ENCODE results near the gene MACROD2. TPM values are rescaled to one million over a fixed set of nuclear protein-coding genes. Genes with fewer than 3 reads are reported as not detected.
"Not testable (repeated sequence)": the region's sequence is repeated elsewhere in the genome, so short reads cannot be mapped to it uniquely, and the experiment has no call there.

The MACROD2 gene
- total RNA-seq, 1 donor, result 1.3 TPM

DNA sequence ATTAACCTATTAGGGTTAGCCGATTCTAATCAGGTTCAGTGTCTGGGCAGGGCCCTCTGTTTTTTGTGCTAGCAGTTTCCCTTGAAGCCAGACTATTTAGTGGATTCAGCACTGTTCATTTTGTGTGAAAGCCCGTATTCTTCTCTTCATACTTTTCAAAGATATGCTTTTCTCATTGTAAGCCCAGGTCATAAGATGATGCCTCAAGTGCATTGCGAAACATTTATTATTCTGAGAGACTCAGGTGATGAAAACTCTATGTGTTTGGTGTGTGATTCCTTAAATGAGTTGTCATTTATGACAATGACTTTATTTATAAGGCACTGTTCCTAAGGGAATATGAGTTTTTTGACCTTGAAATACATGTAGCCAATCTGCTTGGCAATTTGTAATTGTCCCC is 1193.1 kb downstream of the MACROD2 start:
- no peak overlapping the region for H3K4me3 ChIP-seq (ENCODE audit: low read depth, low read length)
- DNase-seq (ENCODE audit: low read depth), result no peak
- TF ChIP-seq, protein P1, sequence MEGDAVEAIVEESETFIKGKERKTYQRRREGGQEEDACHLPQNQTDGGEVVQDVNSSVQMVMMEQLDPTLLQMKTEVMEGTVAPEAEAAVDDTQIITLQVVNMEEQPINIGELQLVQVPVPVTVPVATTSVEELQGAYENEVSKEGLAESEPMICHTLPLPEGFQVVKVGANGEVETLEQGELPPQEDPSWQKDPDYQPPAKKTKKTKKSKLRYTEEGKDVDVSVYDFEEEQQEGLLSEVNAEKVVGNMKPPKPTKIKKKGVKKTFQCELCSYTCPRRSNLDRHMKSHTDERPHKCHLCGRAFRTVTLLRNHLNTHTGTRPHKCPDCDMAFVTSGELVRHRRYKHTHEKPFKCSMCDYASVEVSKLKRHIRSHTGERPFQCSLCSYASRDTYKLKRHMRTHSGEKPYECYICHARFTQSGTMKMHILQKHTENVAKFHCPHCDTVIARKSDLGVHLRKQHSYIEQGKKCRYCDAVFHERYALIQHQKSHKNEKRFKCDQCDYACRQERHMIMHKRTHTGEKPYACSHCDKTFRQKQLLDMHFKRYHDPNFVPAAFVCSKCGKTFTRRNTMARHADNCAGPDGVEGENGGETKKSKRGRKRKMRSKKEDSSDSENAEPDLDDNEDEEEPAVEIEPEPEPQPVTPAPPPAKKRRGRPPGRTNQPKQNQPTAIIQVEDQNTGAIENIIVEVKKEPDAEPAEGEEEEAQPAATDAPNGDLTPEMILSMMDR (IDR thresholded peaks at IDR 0.05; ENCODE audit: insufficient read depth, low read length), result no peak

DNA sequence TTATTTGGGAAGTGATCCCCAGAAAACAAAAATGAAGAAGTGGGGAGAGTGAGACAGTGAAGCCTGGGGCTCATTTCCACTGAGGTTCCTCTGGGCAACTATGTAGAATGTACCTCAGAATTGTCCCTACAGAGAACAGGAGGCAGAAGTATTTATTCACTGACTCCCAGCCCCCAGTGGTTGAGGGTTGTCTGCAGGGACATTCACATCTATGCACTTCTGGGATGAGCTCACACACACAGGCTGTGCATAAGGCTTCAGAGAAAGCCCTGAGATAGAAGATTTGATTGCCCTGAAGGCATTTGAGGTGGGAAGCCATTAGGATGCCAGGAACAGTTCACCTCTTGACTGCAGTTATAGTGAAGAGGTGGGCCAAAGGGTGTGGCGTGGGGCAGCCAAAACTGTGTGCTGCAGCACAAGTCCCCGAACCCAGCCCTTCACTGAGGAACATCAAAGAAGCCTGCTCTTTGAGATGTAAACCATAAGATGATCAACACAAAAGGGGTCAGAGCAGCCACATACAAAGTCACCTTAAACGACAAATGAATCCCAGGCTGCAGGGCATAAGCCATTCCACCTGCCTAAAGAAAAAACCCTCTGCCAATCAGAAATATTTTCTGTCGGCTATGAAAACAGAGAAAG is 1195.9 kb downstream of the MACROD2 start:
- DNase-seq (ENCODE audit: low read depth), result no peak
- TF ChIP-seq, protein P1 (IDR thresholded peaks at IDR 0.05; ENCODE audit: insufficient read depth, low read length), result no peak
- H3K4me3 ChIP-seq (ENCODE audit: low read depth, low read length), result no peak overlapping the region

DNA sequence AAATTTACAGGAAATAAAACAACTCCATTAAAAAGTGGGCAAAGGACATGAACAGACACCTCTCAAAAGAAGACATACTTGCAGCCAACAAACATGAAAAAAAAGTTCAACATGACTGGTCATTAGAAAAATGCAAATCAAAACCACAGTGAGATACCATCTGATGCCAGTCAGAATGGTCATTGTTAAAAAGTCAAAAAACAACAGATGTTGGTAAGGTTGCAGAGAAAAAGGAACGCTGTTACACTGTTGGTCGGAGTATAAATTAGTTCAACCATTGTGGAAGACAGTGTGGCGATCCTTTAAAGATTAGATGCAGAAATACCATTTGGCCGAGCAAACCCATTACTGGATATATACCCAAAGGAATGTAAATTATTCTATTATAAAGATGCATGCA is 1200.1 kb downstream of the MACROD2 start:
- no peak for DNase-seq (ENCODE audit: low read depth)
- TF ChIP-seq, protein P1 (IDR thresholded peaks at IDR 0.05; ENCODE audit: insufficient read depth, low read length), result no peak
- H3K4me3 ChIP-seq (ENCODE audit: low read depth, low read length), result no peak overlapping the region

DNA sequence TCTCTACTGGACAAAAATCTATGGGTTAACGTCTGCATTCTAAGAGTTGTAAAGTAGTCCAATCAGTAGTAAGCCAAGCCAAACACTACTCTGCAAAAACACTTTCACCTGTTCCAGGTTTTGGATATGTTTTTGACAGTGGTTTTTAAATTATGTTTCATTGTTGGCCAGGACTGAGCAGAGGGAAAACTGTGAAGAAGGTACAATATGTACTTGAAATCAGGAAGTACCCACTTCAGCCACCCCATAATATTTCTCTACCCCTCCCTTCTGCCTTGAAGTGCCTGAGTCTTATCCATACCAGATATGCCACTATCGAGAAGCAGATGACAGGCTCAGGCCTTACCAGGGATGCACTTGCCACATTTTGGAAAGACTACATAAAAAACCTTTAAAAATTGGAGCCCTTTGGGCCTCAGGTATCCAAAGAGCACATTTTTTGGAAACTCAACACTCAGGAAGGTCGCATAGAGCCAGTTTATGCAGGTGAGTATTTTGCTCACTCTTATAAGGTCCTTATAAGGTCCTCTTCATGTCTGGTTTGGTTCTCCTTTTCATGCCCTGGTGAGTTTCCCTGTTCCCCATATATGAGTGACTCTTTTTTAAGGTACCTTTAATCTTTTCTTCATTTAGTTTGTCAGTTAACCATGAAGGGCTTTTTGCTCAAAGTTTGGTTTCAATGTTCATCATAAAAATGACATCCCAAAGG is 1201.4 kb downstream of the MACROD2 start:
- no peak overlapping the region for H3K4me3 ChIP-seq (ENCODE audit: low read depth, low read length)
- TF ChIP-seq, protein P1 (IDR thresholded peaks at IDR 0.05; ENCODE audit: insufficient read depth, low read length), result no peak
- no peak for DNase-seq (ENCODE audit: low read depth)

DNA sequence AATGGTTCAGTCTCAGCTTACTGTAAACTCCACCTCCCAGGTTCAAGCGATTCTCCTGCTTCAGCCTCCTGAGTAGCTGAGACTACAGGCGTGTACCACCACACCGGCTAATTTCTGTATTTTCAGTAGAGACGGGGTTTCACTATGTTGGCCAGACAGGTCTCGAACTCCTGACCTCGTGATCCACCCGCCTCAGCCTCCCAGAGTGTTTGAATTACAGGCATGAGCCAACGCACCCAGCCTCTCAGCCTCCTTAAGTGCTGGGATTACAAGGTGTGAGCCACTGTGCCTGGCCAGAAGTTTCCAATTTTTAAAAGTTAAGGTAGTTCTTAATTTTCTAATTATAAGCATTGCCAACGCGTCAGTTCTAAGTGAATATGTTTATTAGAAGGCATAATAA is 1202.7 kb downstream of the MACROD2 start:
- H3K4me3 ChIP-seq (ENCODE audit: low read depth, low read length); DNase-seq (ENCODE audit: low read depth): not testable (repeated sequence)

DNA sequence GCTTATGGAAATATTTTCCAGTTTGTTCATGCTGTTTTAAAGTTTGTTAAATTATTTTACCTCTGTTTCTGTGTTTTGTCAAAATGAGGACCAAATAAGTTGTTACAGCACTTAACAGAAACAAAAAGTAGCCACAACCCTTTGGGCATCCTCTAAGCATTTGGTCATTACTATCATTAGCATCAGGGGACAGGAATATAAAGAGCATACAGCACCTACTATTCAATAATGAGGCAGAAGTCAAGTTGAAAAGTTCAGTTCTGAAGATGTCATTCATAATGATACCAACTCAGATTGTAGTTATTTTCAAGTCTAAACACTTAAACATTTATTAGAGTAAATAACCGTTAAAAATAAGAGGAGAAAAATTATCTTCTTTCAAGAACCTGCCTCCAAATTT is 1204.4 kb downstream of the MACROD2 start:
- TF ChIP-seq, protein P1 (IDR thresholded peaks at IDR 0.05; ENCODE audit: insufficient read depth, low read length), result no peak
- H3K4me3 ChIP-seq (ENCODE audit: low read depth, low read length), result no peak overlapping the region
- no peak for DNase-seq (ENCODE audit: low read depth)

DNA sequence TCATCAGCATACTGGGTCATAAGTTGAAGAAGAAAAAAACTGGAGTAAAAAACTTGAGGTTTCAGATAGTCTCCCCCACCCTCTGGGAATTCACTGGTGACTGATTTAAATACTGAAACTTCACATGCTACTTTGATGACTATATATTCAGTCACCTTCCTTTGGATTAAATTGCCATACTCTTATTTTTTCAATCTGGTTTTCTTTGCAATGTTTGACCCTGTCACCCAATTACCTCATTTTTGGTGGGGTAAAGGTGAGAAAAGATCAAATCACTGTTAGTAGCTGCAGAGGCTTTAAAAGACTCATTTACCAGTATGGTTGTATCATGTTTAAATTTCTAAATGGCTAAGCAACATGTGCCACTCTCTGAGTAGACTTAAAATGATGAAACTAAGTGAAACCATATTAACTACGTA is 1204.8 kb downstream of the MACROD2 start:
- no peak for DNase-seq (ENCODE audit: low read depth)
- no peak overlapping the region for H3K4me3 ChIP-seq (ENCODE audit: low read depth, low read length)
- TF ChIP-seq, protein P1 (IDR thresholded peaks at IDR 0.05; ENCODE audit: insufficient read depth, low read length), result no peak
